HepG2 (cell line): ENCODE measurements around the gene JSRP1. TPM values are rescaled to one million over a fixed set of nuclear protein-coding genes. Genes with fewer than 3 reads are reported as not detected.

Experiments used
- CENPT ChIP-seq: sonication (generic); formaldehyde crosslinking; IDR thresholded peaks from 2 replicates; pipeline ENCODE4 v1.8.0; 2022; ENCODE audit warnings: low read depth, mild to moderate bottlenecking, moderate library complexity, missing genetic modification reagents
- ISX ChIP-seq: sonication (generic); formaldehyde crosslinking; conservative IDR thresholded peaks from 2 replicates; pipeline ENCODE4 v1.5.0; 2020; ENCODE audit warnings: missing genetic modification reagents
- NAIF1 ChIP-seq: sonication (generic); formaldehyde crosslinking; IDR thresholded peaks from 2 replicates; pipeline ENCODE4 v1.5.0; 2020; ENCODE audit warnings: mild to moderate bottlenecking, missing genetic modification reagents, borderline replicate concordance
- NONO ChIP-seq, 2 experiments: fragments of 450-650 bp in 1 of 2; sonication (generic) in 1 of 2; formaldehyde crosslinking in 1 of 2; IDR thresholded peaks in 1 of 2; conservative IDR thresholded peaks in 1 of 2; 2 replicates each; pipeline versions ENCODE4 v1.6.1 to v1.8.0; 2017 to 2022; ENCODE audit warnings: mild to moderate bottlenecking in 1 of 2, missing genetic modification reagents in 1 of 2, moderate library complexity in 1 of 2
- PCBP2 ChIP-seq: fragments of 200-400 bp; formaldehyde crosslinking; optimal IDR thresholded peaks from 2 replicates; pipeline ENCODE3; 2018; ENCODE audit warnings: low read length, low read depth; ENCODE audit not compliant: poor library complexity, severe bottlenecking
- RXRA ChIP-seq: sonication (generic); formaldehyde crosslinking; IDR thresholded peaks from 2 replicates; pipeline ENCODE4 v1.5.1; 2020; ENCODE audit warnings: missing genetic modification reagents
- SRY ChIP-seq: sonication (generic); formaldehyde crosslinking; IDR thresholded peaks from 2 replicates; pipeline ENCODE4 v1.8.0; 2022; ENCODE audit warnings: mild to moderate bottlenecking, missing genetic modification reagents
- polyA plus RNA-seq, 8 experiments: library from polyadenylated mRNA; depleted of rRNA in 3 of 8; stranded (reverse) in 7 of 8; unstranded in 1 of 8; fragments of >200 nt; fragmentation: Illumina TruSeq in 4 of 8; extraction: Trizol in 4 of 8; gene quantifications; 2 replicates each; pipeline versions ENCODE4 v1.2.1 to v1.2.3, GENCODE V29; 2011 to 2016; ENCODE audit warnings: low read depth in 4 of 8, missing spikeins in 1 of 8, mixed read lengths in 1 of 8; ENCODE audit not compliant: insufficient read depth in 1 of 8
- total RNA-seq, 5 experiments: library from RNA; depleted of rRNA; stranded (reverse); fragments of >200 nt; fragmentation: Illumina TruSeq; extraction: Trizol; gene quantifications; 2 replicates each; pipeline ENCODE4 v1.2.3, GENCODE V29; 2016; ENCODE audit warnings: low read depth in 1 of 5
- TF ChIP-seq, protein P1 (sequence below): sonication (generic); formaldehyde crosslinking; IDR thresholded peaks from 2 replicates; pipeline ENCODE4 v1.8.1; 2023; ENCODE audit warnings: mild to moderate bottlenecking, missing genetic modification reagents
- TF ChIP-seq, protein P2 (sequence below): IDR thresholded peaks from 2 replicates; pipeline ENCODE4 v1.6.1; 2016
- TF ChIP-seq, protein P3 (sequence below), 2 experiments: sonication (generic) in 1 of 2; formaldehyde crosslinking in 1 of 2; IDR thresholded peaks; 2 replicates each; pipeline versions ENCODE4 v1.4.0 to v1.6.1; 2016 to 2020; ENCODE audit warnings: borderline replicate concordance in 1 of 2, low read depth in 1 of 2, mild to moderate bottlenecking in 1 of 2, missing genetic modification reagents in 1 of 2
- TF ChIP-seq, protein P4 (sequence below), 2 experiments: sonication (generic) in 1 of 2; formaldehyde crosslinking in 1 of 2; IDR thresholded peaks; 2 replicates each; pipeline versions ENCODE4 v1.6.1 to v1.9.0; 2014 to 2022; ENCODE audit warnings: antibody characterized with exemption in 1 of 2, borderline replicate concordance in 1 of 2, inconsistent platforms in 1 of 2, low read depth in 1 of 2, missing genetic modification reagents in 1 of 2

Gene JSRP1
- total and polyA plus RNA-seq, 2 of the 13 experiments (the other 11 are each of a cell fraction or from before 2014, with no cell fraction given), result 0.16 to 0.38 TPM

DNA sequence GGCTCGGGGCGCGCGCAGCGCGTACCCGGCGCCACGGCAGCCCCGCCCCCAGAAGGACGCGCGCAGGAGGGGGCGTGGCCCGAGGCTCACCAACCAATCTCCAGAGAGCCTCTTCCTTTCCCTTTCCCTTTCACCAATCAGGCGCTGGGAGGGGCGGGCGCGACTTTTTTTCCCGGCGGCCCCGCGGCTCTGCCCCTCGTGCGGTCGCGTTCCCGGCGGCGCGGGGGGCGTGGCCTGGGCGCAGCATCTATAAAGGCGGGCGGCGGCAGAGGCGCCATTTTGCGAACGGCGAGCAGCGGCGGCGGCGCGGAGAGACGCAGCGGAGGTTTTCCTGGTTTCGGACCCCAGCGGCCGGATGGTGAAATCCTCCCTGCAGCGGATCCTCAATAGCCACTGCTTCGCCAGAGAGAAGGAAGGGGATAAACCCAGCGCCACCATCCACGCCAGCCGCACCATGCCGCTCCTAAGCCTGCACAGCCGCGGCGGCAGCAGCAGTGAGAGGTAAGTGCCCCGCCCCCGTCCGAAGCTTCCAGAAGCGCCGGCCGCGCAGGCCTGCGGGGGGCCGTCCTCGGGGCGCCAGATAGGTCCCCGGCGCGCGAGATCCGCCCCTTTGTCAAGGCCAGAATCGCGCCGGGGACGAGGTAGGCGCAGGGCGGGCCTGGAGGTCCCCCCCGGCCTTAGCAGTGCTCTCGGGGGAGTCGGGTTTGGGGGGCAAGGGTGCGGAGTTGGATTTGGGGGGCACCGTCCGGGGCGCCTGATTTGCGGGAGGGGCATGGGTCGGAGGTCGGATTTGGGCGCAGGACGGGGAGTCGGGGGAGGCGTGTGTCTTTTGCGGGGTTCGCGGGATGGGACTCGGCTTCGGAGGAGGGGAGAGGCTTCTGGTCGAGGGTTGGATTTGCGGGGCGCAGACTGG is 13.3 kb upstream of the JSRP1 start (continued):
- TF ChIP-seq, protein P1, sequence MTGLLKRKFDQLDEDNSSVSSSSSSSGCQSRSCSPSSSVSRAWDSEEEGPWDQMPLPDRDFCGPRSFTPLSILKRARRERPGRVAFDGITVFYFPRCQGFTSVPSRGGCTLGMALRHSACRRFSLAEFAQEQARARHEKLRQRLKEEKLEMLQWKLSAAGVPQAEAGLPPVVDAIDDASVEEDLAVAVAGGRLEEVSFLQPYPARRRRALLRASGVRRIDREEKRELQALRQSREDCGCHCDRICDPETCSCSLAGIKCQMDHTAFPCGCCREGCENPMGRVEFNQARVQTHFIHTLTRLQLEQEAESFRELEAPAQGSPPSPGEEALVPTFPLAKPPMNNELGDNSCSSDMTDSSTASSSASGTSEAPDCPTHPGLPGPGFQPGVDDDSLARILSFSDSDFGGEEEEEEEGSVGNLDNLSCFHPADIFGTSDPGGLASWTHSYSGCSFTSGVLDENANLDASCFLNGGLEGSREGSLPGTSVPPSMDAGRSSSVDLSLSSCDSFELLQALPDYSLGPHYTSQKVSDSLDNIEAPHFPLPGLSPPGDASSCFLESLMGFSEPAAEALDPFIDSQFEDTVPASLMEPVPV (CRISPR knock-in tag), result peak; percentile 62
- TF ChIP-seq, protein P2, sequence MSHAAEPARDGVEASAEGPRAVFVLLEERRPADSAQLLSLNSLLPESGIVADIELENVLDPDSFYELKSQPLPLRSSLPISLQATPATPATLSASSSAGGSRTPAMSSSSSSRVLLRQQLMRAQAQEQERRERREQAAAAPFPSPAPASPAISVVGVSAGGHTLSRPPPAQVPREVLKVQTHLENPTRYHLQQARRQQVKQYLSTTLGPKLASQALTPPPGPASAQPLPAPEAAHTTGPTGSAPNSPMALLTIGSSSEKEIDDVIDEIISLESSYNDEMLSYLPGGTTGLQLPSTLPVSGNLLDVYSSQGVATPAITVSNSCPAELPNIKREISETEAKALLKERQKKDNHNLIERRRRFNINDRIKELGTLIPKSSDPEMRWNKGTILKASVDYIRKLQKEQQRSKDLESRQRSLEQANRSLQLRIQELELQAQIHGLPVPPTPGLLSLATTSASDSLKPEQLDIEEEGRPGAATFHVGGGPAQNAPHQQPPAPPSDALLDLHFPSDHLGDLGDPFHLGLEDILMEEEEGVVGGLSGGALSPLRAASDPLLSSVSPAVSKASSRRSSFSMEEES (CRISPR knock-in tag), result peak; percentile 56; the same call in 1 of the 2 replicates
- TF ChIP-seq NONO (IDR thresholded peaks at IDR 0.05) (no peak), NONO (CRISPR knock-in tag; conservative IDR thresholded peaks at IDR 0.05) (peak; percentile 87), CENPT (CRISPR knock-in tag) (no peak; the same call in 1 of the 2 replicates), SRY (CRISPR knock-in tag) (peak; percentile 80), PCBP2 (no peak), ISX (peak; percentile 67; the same call in 1 of the 2 replicates), NAIF1 (peak; percentile 77; the same call in 1 of the 2 replicates), RXRA (CRISPR knock-in tag) (peak; percentile 32; the same call in 1 of the 2 replicates)
- TF ChIP-seq, protein P3, sequence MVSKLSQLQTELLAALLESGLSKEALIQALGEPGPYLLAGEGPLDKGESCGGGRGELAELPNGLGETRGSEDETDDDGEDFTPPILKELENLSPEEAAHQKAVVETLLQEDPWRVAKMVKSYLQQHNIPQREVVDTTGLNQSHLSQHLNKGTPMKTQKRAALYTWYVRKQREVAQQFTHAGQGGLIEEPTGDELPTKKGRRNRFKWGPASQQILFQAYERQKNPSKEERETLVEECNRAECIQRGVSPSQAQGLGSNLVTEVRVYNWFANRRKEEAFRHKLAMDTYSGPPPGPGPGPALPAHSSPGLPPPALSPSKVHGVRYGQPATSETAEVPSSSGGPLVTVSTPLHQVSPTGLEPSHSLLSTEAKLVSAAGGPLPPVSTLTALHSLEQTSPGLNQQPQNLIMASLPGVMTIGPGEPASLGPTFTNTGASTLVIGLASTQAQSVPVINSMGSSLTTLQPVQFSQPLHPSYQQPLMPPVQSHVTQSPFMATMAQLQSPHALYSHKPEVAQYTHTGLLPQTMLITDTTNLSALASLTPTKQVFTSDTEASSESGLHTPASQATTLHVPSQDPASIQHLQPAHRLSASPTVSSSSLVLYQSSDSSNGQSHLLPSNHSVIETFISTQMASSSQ (IDR thresholded peaks at IDR 0.05; ENCODE audit: low read depth), result no peak
- TF ChIP-seq, protein P3 (CRISPR knock-in tag; IDR thresholded peaks at IDR 0.05; ENCODE audit: borderline replicate concordance), result no peak
- TF ChIP-seq, protein P4, sequence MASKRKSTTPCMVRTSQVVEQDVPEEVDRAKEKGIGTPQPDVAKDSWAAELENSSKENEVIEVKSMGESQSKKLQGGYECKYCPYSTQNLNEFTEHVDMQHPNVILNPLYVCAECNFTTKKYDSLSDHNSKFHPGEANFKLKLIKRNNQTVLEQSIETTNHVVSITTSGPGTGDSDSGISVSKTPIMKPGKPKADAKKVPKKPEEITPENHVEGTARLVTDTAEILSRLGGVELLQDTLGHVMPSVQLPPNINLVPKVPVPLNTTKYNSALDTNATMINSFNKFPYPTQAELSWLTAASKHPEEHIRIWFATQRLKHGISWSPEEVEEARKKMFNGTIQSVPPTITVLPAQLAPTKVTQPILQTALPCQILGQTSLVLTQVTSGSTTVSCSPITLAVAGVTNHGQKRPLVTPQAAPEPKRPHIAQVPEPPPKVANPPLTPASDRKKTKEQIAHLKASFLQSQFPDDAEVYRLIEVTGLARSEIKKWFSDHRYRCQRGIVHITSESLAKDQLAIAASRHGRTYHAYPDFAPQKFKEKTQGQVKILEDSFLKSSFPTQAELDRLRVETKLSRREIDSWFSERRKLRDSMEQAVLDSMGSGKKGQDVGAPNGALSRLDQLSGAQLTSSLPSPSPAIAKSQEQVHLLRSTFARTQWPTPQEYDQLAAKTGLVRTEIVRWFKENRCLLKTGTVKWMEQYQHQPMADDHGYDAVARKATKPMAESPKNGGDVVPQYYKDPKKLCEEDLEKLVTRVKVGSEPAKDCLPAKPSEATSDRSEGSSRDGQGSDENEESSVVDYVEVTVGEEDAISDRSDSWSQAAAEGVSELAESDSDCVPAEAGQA (IDR thresholded peaks at IDR 0.05; ENCODE audit: low read depth), result peak; percentile 83
- TF ChIP-seq, protein P4 (CRISPR knock-in tag; IDR thresholded peaks at IDR 0.05; ENCODE audit: borderline replicate concordance), result no peak
